Upper lobe of right lung (tissue), 1 donor: ENCODE data around the gene UCHL5. TPM values are rescaled to one million over a fixed set of nuclear protein-coding genes. Genes with fewer than 3 reads are reported as not detected.
A peak's percentile ranks its signal among the peaks of the same experiment; 100 is the strongest.

ENCODE experiments used
- ATAC-seq: fragments of 200-7000 bp; cut with Tn5 transposase; one replicate; pipeline ENCODE4 v1.9.1; 2020; ENCODE audit warnings: mild to moderate bottlenecking, moderate library complexity
- DNase-seq: peaks from one replicate; pipeline ENCODE4 v3.0.0-alpha.2; 2020
- H3K27ac ChIP-seq: fragments of 200-600 bp; one replicate; pipeline ENCODE4 v1.8.0; 2022
- H3K27me3 ChIP-seq: fragments of 200-600 bp; one replicate; pipeline ENCODE4 v1.8.0; 2022; ENCODE audit warnings: mild to moderate bottlenecking
- H3K36me3 ChIP-seq: fragments of 200-600 bp; one replicate; pipeline ENCODE4 v1.8.0; 2022
- H3K4me1 ChIP-seq: fragments of 200-600 bp; one replicate; pipeline ENCODE4 v1.8.0; 2022
- H3K4me3 ChIP-seq: fragments of 200-600 bp; one replicate; pipeline ENCODE4 v1.8.0; 2022; ENCODE audit warnings: mild to moderate bottlenecking
- H3K9me3 ChIP-seq: fragments of 200-600 bp; one replicate; pipeline ENCODE4 v1.8.0; 2022
- CTCF ChIP-seq: fragments of 200-600 bp; IDR thresholded peaks from one replicate; pipeline ENCODE4 v1.8.0; 2022; ENCODE audit warnings: antibody characterized with exemption
- intact Hi-C: fragments of 100-400 bp; cut with DNase I; formaldehyde crosslinking; loops from one replicate; pipeline ENCODE4 v1.11.0; 2022
- long read RNA-seq: library from polyadenylated mRNA; unstranded; transcript quantifications from one replicate; pipeline ENCODE4 v2.0.0, GENCODE V29; 2021
- total RNA-seq: library from RNA; stranded (reverse); fragmentation: NEBNext Ultra II Directional; extraction: Animal tissue kit (Norgen Biotek cat#: 25700); gene quantifications from one replicate; pipeline ENCODE4 v1.2.1, GENCODE V29; 2021
- donor health status: DM: no; HTN: yes; CAD: no; lungs with severe emphysema.

The UCHL5 gene
- total RNA-seq: 23.8 TPM
- long read RNA-seq, full-length matches to known transcripts: 32 of 44 reads
- long read RNA-seq, partial matches to known transcripts: 1 of 44 reads
- long read RNA-seq, other reads (novel, unspliced or antisense): 11 of 44 reads

DNA sequence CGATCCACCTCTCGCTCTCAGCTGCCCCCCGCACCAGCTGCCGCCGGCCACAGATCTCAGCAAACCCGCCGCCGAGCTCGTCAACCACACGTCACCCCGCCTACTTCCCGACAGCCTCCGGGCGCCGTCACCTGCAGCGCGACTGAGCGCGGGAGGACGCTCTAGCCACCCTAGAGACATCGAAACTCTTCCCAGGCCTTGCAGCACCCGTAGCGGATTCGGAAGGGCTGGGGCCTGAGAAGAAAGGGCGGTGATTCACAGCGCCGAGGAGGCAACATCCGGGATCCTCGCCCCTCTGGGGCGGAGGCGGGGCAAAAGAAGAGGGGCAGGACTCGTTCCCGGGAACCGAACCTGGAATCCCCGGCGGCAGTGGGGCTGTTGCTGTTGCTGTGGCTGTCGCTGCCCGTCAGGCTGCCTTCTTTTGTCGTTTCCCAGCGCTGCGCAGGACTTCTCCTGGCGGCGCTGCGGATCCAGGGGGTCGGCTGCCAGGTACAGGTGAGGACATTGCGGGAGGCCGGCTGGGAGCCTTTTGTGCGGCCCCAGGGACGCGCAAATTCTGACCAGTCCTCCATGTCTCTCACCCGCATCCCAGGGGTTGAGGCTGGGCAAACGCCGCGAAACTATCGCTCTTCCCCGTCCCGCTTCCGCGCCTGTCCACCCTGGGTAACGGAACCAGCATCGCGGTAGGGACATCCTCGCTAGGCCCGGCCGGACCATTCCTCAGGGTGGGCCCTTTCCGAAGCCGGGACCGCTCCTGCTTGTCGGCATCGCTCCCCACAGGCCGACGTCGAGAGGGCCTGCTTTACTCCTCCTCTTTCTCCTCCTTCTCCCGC is at the start of gene UCHL5, which contains the start of gene RO60:
Gene UCHL5, minus strand, starts transcription at position 79 of the 833 bp plus-strand sequence. CDS start 100 bp downstream, outside the sequence.
Gene RO60, plus strand, starts transcription at position 331 of the 833 bp plus-strand sequence. CDS start 9,443 bp downstream, outside the sequence.
- peak within 1 kb of the TSS; percentile 94 for H3K27ac ChIP-seq
- intact Hi-C loops: no loop called here
- H3K4me3 ChIP-seq: peak within 1 kb of the TSS; percentile 91
- DNase-seq: peak; percentile 97
- no peaks in the 10 kb centered on the region for H3K27me3 ChIP-seq
- ATAC-seq: peak; percentile 97
- peaks cover 23% of the 10 kb centered on the region for H3K4me1 ChIP-seq
- peak; percentile 1 for TF ChIP-seq CTCF
- H3K9me3 ChIP-seq: no peaks in the 10 kb centered on the region
- H3K36me3 ChIP-seq: no peaks in the 10 kb centered on the region

DNA sequence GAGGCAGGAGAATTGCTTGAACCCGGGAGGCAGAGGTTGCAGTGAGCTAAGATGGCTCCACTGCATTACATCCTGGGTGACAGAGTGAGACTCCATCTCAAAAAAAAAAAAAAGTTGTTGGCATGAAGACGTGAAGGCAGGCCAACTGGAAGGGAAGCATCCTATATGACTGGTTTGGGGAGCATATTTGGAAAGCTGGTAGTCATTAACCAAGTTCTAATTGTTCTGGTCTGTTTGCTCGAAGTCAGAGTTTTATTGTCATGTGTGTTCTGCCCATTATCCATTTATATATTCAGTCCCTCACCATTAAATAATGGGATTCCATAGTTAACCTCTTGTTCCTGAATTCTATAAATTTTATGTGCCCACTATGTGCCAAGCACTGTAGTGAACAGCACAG is 49.3 kb upstream of the UCHL5 start:
- Histone ChIP-seq H3K27ac (no peak overlapping the region), H3K4me1 (peaks cover 16% of the 10 kb centered on the region), H3K9me3 (no peaks in the 10 kb centered on the region), H3K27me3 (no peaks in the 10 kb centered on the region), H3K36me3 (no peaks in the 10 kb centered on the region), H3K4me3 (no peak overlapping the region)
- ATAC-seq: no peak
- intact Hi-C loops: no loop called here
- TF ChIP-seq CTCF: no peak
- DNase-seq: no peak

DNA sequence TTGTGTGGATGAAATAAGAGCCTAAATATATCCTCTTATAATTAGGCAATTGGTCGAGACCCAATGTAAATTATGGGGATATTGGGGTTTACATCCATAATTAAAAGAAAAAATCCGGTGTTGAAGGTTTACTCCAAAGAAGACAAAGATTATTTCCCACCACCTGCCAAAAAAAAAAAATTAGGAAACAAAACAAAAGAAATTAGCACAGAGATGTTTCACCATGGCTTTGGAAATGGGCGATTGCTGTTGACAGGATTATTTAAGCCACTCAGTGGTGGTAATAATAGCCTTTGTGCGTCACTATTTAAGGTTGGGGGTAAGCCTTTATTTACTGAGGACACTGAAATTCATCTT is 46.6 kb upstream of the UCHL5 start:
- no peak for ATAC-seq
- no peaks in the 10 kb centered on the region for H3K9me3 ChIP-seq
- H3K4me3 ChIP-seq: peak overlapping the region; percentile 85
- peaks cover 11% of the 10 kb centered on the region for H3K4me1 ChIP-seq
- no peak for DNase-seq
- no peaks in the 10 kb centered on the region for H3K27me3 ChIP-seq
- peaks cover under 1% of the 10 kb centered on the region for H3K36me3 ChIP-seq
- TF ChIP-seq CTCF: no peak
- intact Hi-C loops: no loop called here
- H3K27ac ChIP-seq: peak overlapping the region; percentile 86

DNA sequence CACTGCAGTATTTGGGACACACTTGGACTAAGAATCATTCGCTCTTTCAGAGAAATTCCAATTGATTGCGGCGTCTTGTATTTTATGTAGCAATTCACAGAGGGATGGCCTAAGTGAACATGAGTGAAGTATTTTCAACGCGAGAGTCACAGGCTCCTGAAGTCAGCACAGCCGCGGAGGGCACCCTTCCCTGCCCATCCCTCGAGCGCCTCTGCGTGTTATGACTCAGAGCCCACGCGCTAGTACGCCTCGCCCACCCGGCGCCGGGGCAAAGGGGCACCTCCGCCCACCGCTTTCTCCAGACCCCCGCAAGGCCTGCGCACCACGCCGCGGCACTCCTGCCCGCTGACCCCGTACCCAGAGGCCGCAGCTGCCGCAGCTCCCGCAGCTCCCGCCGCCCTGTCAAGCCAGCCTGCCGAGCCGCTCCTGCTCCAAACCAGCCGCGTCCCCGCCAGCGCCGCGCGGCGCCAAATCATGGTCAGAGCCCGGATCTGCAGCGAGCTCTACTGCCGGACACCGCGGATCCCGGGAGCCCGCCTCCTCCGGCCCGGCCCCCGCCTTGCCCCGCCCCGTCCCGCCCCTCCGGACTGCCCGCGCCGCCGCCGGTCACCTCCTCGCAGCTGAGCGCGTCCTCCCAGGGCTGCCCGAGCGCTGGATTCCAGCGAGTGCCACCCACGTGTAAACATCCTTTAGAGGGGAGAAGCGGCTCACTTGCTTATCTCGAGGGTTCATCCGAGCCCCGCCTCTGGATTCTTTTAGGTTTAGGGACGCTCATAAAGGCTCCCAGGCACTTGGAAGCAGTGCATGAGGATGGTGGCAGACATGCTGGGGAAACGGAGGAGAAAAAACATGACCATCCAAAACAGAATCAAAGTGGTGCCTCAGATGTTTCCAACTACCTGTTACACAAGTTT is 46.0 kb upstream of the UCHL5 start, which contains the start of gene GLRX2:
Gene GLRX2, minus strand, starts transcription at position 508 of the 914 bp plus-strand sequence. Its CDS starts 32 bp downstream, at position 476.
- intact Hi-C loops: no loop called here
- peak; percentile 98 for ATAC-seq
- peak; percentile 16 for TF ChIP-seq CTCF
- Histone ChIP-seq H3K27ac (peak within 1 kb of the TSS; percentile 86), H3K9me3 (no peaks in the 10 kb centered on the region), H3K36me3 (peaks cover 7% of the 10 kb centered on the region), H3K4me3 (peak within 1 kb of the TSS; percentile 85), H3K4me1 (peaks cover 11% of the 10 kb centered on the region), H3K27me3 (no peaks in the 10 kb centered on the region)
- DNase-seq: peak; percentile 95

GRCh38 chr1:193104502-193104906 is 45.3 kb upstream of the UCHL5 start:
- peak; percentile 71 for ATAC-seq

More at GRCh38 chr1:193104502-193104906, 45.3 kb upstream of the UCHL5 start:
- peak; percentile 85 for DNase-seq
- Histone ChIP-seq H3K4me1 (peaks cover 11% of the 10 kb centered on the region), H3K9me3 (no peaks in the 10 kb centered on the region), H3K4me3 (peak overlapping the region; percentile 85), H3K27ac (peak overlapping the region; percentile 86), H3K36me3 (peaks cover 13% of the 10 kb centered on the region), H3K27me3 (no peaks in the 10 kb centered on the region)
- intact Hi-C loops: no loop called here
- TF ChIP-seq CTCF: no peak
